ENCODE results near the gene GPANK1.

DNA sequence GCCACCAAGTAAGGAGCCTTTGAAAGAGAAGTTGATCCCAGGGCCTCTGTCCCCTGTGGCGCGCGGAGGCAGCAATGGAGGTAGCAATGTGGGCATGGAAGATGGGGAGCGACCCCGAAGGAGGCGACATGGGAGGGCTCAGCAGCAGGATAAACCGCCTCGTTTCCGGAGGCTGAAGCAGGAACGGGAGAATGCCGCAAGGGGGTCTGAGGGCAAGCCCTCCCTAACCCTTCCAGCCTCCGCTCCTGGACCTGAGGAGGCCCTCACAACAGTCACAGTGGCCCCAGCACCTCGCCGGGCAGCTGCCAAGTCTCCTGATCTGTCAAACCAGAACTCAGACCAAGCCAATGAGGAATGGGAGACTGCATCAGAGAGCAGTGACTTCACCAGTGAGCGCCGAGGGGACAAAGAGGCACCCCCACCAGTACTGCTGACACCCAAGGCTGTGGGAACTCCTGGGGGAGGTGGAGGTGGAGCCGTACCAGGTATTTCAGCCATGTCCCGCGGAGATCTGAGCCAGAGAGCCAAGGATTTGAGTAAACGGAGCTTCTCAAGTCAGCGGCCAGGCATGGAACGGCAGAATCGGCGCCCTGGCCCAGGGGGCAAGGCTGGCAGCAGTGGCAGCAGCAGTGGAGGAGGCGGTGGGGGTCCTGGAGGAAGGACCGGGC, 32.4 kb downstream of the GPANK1 start:
- TF ChIP-seq, protein P1, sequence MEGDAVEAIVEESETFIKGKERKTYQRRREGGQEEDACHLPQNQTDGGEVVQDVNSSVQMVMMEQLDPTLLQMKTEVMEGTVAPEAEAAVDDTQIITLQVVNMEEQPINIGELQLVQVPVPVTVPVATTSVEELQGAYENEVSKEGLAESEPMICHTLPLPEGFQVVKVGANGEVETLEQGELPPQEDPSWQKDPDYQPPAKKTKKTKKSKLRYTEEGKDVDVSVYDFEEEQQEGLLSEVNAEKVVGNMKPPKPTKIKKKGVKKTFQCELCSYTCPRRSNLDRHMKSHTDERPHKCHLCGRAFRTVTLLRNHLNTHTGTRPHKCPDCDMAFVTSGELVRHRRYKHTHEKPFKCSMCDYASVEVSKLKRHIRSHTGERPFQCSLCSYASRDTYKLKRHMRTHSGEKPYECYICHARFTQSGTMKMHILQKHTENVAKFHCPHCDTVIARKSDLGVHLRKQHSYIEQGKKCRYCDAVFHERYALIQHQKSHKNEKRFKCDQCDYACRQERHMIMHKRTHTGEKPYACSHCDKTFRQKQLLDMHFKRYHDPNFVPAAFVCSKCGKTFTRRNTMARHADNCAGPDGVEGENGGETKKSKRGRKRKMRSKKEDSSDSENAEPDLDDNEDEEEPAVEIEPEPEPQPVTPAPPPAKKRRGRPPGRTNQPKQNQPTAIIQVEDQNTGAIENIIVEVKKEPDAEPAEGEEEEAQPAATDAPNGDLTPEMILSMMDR (IDR thresholded peaks at IDR 0.05), result no peak
- TF ChIP-seq POLR2A (IDR thresholded peaks at IDR 0.05), result no peak
